SKM-1 treated with dmso at 0.1 percent for 144 hours (cell line): ENCODE data around the gene METTL3.
"Not testable (repeated sequence)": the region's sequence is repeated elsewhere in the genome, so short reads cannot be mapped to it uniquely, and the experiment has no call there.

Experiments
- DNase-seq: peaks from one replicate; lab custom pipeline; 2025; ENCODE audit not compliant: unreplicated experiment; lab: John Stamatoyannopoulos, UW

The METTL3 gene

DNA sequence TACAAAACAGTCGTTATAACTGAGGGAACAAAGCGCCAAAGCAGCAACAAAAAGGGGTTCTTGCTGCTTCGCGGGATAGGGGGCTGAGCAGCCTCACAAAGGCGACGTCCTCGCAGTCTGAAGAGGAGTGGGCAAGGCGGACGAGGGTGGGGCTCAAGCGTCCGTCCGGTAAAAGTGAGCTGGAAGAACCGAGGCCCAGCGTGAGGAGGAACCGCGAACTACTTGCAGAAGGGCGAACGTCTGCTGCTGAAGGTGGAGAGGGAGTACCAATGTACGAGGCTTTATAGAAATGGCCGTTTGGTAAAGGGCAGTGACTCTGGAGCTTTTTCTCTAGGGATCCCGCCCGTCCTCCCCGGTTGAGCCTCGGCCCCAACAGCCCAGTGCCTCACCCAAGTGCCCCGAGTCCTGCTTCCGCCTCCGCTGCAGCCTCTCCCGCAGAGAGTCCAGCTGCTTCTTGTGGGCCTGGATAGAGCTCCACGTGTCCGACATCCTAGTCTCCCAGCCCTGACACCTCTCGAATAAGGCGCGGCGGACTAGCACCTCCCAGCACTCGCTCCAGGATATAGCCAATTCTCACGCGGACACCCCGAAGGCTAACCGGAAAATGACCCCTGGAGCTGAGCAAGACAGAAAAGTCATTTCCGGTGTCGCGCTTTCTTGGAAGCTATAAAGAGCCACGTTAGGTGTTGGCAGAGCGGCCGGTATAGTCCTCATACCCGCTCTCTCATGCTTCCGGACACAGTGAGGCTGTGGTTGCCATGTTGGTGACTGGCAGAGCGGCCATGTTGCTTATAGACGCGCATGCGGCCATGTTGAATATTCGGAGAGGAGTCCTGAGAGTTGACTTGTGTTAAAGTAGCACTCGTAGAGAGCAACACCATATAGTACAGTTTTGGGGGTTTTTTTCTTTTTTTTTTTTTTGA is at the start of gene METTL3:
METTL3 (minus strand) TSS at position 606 of the 923 bp plus-strand sequence; CDS start at position 489, 117 bp downstream.
- peak; percentile 84 for DNase-seq

DNA sequence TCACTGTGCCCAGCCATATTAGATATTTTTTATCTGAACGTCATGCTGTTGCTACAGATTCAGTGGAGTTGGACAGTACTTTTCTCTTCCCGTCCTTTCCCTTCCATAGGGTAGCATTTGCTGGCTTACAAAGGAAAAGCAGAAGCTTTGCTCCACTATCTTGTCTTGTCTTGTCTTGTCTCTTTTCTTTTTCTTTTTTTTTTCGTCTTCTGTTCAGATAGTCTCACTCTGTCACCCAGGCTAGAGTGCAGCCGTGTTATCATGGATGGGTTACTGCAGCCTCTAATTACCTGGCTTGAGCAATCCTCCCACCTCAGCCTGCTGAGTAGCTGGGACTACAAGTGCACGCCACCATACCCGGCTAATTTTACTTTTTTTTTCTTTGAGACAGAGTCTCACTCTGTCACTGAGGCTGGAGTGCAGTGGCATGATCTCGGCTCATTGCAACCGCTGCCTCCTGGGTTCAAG is 47.6 kb upstream of the METTL3 start:
- DNase-seq, result no peak

DNA sequence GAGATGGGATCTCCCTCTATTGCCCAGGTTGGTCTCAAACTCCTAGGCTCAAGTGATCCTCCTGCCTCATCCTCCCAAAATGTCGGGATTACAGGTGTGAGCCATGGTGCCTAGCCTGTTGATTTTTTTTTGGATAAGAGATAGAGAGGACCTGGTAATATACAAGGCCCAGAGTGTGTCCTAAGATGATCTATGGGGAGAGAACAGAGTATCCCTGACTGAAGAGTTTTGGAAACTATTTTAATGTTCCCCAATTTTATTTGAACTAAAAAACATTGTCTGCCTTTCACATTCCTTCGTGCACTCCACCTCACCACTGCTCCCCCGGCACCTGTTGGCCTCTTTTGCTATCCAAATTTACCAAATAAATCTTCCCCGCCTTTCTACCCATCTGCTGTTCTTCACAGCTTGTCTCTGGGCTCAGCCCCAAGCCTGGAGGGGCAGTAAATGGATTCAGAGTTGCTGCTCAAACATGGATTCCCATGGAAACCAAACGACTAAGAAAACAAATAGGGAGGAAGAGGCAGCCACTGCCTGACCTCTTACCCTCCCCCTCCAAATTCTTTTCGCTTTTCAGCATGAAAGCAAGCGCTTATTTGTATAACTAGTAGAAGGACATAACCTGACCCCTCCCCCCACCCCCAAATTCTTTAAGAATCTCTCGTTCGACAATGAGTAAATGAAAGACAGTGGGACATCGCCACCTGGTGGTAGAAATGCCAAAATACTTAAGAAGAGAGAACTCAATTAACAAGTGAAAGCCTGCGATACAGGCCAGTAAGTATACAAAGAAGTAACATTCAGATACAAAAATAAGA is 46.2 kb upstream of the METTL3 start:
- DNase-seq, result peak; percentile 28

DNA sequence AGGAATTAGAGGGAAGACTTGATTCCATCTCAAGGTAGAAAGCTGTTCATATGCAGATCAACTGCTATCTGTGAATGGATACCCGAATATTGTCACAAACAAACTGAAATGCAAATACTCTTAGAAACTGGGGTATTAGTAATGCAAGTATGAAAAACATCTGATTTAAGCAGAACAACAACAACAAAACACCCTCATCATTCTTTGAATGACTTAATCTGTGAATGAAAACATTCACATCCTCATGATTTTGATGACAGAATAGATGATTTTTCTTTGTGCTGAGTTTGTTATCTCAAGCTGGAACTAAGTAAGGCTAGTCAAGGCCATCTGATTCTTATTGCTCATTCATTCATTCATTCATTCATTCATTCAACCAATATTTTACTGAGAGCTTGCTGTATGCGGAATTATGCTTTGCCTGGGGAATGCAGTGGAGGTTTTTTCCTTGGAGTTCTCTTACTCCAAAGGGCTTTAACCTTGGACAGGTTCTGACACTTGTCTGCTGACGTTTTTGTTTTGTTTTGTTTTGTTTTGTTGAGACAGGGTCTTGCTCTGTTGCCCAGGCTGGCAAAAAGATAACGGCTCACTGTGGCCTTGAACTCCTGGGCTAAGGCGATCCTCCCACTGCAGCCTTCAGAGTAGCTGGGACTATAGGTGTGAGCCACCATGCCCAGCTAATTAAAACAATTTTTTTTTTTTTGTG is 45.4 kb upstream of the METTL3 start:
- DNase-seq, result no peak

DNA sequence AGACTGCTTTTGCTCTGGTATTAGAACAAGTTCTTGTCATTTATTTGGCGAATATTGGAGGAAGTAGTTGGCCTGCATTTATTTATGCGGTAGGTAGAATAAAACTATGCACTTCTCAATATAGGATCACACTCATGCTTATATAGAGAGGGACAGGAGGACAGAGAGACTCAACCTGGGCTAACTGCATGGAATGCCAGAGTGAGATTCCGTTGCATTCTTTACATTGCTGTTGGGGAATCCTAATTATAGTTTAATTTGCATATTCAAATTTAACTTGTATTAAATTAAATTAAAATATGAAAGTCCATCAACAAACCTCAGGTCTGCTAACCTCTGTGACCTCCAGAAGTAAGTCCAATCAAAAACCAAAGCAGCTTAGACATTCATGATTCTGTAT is 42.1 kb upstream of the METTL3 start:
- no peak for DNase-seq

DNA sequence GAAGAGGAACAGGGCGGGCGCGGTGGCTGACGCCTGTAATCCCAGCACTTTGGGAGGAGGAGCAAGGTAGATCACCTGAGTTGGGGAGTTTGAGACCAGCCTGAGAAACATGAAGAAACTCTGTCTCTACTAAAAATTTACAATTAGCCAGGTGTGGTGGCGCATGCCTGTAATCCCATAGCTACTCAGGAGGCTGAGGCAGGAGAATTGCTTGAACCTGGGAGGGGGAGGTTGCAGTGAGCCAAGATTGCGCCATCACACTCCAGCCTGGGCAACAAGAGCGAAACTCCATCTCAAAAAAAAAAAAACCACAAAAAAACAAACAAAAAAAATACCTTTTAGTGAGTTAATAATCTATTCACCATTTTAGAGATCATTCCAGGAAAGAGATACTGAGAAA is 33.4 kb upstream of the METTL3 start:
- DNase-seq, result not testable (repeated sequence)

DNA sequence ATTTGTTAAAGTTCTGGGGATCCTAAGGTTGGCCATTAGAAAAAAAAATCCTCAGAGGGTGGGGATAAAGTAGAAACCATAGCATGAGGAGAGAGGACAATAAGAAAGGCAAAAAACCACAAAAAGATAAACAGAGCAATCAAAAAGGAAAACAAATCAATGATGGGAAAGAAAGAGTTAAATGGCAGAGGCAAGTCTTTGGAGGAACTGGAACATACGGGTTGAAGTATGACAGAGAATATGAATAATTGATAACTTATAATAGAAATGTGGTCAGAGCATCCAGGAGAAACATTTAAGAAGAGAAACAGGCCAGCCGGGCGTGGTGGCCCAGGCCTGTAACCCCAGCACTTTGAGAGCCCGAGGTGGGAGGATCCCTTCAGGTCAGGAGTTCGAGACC is 32.8 kb upstream of the METTL3 start:
- no peak for DNase-seq

DNA sequence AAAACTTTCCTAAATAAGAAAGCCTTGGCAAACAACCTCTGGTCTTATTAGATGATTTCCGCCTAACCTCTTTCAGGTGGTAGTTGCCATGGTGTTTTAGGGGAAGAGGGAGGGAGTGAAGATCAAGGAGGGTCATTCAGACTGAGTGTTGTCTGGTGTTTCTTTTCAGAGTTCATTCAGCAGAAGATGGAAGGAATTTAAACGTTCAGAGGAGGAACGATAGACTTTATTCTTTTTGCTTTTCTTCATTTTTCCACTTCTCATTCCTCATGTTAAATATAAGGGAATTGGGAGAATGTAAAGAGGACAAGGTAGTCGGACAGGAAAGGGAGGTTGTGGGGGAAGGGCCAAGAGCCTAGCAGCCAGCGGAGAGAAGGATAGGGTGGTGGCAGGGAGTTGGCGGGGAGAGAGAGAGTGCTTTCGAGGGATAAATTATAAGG is 32.4 kb upstream of the METTL3 start:
- no peak for DNase-seq

DNA sequence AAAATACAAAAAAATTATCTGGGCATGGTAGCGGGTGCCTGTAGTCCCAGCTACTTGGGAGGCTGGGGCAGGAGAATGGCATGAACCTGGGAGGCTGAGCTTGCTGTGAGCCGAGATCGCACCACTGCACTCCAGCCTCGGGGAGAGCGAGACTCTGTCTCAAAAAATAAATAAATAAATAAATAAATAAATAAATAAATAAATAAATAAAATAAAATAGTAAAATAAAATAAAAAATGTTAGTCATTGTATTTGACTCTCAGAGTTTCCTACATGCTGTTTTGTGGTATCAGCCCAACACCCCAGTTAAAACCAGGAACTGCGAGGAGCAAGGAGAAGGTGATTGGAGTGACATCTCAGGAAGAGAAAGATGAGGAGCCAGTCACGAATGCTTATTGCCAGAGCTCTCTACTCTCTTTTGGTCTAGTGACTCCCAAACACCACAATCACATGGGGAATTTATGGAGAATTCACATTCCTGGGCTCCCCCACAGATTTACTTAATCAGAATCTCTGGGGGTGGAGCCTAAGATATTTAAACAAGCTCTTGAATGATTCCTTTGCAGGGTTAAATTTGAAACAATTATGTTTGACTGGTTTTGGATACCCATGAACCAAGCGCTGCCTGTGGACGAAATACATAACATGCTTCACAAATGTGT is 30.4 kb upstream of the METTL3 start:
- no peak for DNase-seq

DNA sequence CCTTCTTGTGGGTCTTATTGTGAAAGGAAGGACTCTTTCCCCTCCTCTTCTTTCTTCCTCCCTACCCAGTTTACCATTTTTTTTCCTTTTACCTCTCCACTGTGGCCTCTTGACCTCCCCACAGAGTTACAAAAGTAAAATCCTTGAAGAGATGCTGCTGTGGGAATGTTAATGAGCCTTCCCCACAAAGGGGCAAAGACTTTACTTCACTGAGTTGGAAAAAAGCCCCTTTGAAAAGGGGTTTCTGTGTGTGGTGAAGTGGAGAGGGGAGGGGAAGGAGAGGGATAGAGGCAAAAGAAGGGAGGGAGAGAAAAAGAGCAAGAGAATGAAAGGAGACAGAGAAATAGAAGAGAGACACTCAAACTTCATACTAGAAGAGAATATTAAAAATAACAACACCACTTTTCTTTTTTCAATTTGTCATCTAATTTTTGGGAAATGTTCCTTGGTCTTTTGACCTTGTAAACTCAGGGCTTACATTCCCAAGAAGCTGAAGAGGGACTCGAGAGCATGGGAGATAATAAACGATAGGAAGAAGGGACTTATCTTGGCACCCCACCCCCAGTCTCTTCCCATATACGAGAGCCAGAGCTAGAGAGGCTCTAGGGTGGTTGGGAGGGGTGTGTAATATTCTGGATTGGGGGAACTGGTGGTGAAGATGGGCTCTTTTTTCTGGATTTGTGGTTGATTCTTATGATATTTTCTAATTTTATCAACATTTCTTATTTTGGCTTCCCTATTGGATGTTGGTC is 28.2 kb upstream of the METTL3 start:
- no peak for DNase-seq

DNA sequence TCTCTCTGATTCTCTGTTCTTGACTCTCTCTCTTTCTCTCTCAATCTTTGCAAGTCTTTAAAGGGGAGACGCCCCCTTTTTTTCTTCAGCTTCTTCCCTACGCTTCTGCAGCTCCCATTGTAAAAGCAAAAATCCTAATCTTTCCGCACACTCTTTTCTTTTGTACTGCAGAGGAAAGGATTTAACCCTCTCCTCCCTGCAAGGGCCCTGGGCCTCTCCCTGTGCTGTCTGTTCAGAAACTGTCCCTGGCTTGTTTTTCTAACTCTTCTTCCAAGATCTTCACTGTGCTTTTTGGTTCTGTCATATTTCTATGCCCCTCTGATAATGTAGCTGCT is 25.9 kb upstream of the METTL3 start:
- DNase-seq, result no peak

DNA sequence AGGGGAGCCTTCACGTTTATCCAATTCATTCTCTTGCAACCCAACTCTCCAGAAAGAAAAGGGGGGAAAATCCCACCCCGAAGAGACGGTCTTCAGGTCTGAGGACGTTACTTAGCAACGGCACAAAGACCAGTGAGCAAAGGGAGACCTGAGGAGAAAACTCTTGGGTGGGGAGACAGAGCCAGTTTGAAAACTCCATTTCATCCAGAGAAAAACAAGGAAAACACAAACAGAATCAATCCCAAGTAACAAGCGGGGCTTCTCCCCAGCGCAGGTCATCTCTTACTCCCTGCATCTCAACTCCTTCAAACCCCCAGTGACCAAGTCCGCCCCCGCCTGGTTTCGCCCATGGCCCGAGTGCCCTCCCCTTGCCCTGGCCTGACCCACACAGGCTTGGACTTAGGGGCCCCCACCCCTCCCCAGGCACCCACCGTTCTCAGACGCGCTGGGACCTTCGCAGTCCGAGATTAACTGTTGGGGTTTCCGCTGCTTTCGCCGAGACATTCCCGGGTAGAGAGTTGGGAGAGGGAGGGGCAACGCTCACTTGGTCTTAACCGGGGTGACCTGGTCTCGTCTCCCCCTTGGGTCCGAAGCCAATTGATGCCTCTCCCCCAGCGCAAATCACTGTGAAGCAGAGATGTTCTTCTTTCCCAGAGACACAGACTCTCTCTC is 25.4 kb upstream of the METTL3 start:
- no peak for DNase-seq

DNA sequence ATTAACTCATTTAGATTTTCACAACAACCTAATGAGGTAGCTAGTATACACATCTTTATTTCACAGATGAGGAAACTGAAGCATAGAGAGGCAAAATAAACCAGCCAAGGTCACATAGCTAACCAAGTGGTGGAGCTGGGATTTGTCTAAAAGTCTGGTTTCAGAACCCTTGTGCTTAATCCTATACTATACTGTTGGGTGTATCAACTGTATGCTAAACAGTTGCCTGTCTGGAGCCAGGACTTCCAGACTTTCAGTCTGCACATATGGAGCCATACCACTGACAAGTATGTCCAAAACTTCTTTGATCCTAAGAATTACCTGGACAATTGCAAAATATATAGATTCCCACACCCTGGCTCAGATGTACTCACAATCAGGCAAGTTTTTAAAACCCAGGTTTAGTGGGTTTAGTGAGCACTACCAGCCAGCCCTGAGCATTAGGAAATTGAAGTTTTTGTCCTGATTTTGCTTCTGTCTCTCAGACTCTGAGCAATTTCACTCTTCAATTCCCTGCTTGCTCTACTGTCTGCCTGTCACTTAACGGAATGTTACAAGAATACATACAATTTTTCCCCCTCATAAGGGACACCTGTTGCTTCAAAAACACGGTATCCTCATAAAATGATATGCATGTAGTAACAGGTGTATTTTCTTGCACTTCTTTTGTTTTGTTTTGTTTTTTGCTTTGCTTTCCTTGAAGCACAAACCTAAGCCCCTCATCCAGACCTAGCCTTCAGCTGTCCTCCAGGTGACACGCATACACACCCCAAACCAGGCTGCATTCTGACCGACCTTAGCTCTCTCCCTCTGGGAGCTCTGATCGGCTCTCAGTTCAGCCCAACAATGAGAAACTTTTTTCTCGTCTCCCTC is 24.6 kb upstream of the METTL3 start:
- DNase-seq, result no peak

DNA sequence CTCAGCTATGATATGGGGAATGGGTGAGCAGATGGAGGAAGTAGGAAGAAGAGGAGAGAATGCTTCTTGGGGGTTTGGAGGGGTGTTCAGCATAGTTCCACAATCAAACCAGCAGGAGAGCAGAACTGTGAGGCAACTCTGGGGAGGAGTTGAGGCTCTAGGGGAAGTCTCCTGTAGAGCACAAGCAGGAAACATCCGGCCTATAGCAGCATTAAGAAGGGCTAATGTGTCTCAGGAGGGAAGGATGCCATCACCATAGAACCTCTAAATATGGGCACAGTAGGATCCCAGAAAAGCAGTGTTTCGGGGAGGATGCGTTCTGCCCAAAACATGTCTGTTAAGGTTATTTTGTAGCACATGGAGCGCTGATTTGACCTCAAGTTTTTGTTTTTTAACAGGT is 23.4 kb upstream of the METTL3 start:
- DNase-seq, result peak; percentile 4

DNA sequence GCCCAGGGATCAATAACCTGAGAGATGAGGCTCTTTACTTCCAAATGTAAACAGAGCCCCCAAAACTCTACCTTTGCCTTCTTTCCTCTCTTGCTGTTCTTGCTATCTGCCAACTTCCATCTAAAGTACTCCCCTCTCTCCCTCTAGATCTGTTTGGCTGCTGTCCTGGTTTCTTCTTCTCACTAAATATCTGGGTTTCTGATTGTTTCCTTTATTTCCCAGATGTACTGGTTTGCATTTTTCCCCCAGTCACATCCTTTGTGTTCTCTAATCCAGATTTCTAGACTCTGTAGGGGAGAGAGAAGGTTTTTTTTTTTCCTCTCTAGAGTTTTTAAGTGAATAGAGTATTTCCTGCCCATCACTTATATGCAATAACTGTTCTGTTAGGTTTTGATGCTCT is 22.2 kb upstream of the METTL3 start:
- no peak for DNase-seq

DNA sequence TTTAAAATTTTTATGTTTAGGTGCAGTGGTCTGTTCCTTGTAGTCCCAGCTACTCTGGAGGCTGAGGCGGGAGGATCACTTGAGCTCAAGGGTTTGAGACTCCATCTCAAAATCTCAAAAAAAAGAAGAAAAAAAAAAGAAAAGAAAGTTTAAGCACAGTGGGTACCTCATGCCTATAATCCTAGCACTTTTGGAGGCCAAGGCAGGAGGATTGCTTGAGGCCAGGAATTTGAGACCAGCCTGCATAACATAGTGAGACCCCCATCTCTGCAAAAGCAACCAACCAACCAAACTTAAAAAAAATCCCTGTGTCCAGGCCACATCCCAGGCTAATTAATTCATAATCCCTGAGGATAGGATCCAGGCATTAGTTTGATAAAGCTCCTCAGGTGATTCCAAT is 18.4 kb upstream of the METTL3 start:
- DNase-seq, result no peak

DNA sequence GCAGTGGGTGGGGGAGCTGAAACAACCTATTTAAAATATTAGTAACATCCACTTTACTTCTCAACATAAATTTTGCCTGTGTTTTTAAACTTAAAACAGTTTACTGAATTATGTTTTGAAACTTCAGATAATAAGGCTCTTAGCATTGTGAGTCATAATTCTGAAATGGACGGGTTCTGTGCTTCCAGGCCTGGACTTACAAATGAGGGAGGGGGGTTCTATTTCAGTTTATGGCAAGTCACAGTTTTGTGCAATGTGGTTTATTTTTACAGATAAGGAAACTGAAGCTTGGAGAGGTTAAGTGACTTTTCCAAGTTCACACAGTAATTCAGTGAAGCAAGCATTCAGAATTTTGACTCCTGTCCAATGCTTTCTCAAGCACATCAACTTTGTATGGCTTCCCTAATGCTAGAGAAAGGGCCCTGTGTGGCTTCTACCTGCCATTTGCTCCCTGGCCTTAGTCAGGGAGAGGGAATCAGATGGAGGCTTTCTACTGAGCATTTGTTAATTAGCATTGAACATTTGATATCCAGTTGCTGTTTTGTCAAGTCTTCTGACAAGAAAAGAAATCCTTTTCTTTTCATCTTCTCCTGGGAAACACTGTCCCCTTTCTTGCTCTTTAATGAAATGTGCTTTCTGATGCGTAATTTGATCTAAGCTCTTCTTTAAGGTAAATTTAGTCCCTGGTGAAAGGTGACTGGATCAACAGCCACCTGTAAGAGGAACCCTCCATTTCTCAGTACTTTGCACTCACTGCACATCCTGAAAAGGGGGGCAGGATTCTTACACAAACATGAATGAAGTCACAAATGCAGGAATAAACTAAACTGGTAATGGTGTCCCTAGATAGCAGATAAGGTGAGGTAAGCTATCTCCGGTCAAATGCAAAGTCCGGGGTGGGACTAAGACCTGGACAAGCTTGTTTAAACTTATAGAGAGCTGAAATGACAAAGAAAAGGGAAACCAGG is 17.5 kb upstream of the METTL3 start:
- no peak for DNase-seq

DNA sequence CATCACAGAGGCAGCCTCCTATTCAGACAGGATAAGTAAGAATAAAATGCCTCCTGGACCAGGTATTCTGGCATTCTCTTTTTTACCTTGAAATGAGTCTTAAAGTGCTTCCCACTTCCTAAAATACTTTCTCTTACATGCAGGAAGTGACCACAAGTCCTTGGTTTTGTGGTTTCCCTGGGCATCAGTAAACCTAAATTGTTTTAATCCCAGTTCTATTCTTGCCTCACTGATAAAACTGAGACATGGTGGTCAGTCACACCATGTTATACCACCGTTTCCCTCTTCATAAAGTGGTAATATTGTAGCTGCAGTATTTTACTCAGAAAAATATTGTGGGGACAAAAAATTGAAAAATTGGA is 16.2 kb upstream of the METTL3 start:
- DNase-seq, result no peak
